GM12875 (cell line): Measurements from ENCODE around the gene TM9SF2.

Experiments
- H3K4me3 ChIP-seq: one replicate; pipeline ENCODE4 v1.5.1; 2011; ENCODE audit warnings: low read depth, low read length, control low read depth
- TF ChIP-seq, protein P1 (sequence below): IDR thresholded peaks from 2 replicates; pipeline ENCODE4 v1.5.1; 2011; ENCODE audit warnings: low read depth, mild to moderate bottlenecking, control low read depth, inconsistent platforms, low read length, moderate library complexity, borderline replicate concordance; ENCODE audit not compliant: insufficient read depth

Gene TM9SF2

DNA sequence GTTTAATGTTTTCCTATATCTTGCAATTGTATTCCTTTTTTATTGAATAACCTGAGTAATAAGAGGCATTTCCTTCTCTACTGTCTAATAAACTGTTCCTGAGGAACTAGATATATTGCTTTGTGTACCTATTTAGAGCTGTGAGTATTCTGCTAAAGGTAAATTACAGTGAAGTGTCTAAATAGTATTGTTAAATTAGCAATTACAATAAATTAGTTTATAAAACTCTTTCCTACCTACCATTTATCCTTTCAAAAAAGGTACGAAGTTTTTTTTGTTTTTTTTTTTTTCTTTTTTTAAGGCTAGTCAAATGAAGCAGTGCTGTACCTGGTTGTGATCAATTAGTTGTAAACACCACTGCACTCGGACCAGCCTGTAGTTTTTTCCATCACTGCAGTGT, 34.8 kb downstream of the TM9SF2 start:
- H3K4me3 ChIP-seq = no peak overlapping the region
- TF ChIP-seq, protein P1, sequence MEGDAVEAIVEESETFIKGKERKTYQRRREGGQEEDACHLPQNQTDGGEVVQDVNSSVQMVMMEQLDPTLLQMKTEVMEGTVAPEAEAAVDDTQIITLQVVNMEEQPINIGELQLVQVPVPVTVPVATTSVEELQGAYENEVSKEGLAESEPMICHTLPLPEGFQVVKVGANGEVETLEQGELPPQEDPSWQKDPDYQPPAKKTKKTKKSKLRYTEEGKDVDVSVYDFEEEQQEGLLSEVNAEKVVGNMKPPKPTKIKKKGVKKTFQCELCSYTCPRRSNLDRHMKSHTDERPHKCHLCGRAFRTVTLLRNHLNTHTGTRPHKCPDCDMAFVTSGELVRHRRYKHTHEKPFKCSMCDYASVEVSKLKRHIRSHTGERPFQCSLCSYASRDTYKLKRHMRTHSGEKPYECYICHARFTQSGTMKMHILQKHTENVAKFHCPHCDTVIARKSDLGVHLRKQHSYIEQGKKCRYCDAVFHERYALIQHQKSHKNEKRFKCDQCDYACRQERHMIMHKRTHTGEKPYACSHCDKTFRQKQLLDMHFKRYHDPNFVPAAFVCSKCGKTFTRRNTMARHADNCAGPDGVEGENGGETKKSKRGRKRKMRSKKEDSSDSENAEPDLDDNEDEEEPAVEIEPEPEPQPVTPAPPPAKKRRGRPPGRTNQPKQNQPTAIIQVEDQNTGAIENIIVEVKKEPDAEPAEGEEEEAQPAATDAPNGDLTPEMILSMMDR = no peak

DNA sequence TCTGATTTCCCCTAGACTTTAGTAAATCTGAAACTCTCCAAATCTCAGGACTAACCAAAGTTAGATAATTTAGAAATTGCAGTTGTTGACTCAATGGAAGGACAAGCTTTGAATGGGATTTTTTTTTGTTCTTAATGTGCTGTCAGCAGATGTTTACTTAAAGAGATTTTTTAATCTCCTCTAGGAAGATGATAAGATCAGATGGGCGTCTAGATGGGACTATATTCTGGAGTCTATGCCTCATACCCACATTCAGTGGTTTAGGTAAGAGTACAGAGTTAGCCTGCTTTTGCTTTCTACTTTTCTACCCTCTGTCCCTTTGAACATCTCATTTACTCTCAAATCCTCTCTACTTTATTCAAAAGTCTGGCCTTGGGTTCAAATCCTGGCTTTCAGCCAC, 39.3 kb downstream of the TM9SF2 start:
- TF ChIP-seq, protein P1 = no peak
- no peak overlapping the region for H3K4me3 ChIP-seq

DNA sequence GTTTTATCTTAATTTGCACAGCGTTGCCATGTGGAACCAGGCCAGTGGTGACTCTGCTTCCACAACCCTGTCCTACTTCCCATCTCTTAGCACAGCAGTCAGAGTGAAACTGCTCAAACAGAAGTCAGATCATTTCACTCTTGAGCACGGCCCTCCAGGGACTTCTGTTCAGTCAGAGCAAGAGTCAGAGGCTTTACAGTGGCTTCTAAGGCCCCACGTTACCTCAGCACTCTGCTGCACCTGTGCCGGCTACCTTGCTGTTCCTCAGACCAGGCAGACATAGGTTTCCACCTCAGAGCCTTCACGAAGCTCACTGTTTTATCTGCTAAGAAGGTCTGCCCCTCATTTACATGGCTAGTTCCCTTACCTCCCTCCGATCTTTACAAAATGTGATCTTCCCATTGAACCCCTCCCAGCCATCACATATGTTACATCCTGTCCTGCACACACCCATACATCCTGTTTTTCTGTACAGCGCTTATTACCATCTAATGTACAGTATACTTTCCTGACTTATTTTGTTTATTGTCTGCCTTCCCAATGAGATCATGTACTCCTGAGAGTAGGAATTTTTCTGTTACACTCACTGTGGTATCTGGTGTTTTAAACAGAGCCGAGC, 41.6 kb downstream of the TM9SF2 start:
- TF ChIP-seq, protein P1 = no peak

DNA sequence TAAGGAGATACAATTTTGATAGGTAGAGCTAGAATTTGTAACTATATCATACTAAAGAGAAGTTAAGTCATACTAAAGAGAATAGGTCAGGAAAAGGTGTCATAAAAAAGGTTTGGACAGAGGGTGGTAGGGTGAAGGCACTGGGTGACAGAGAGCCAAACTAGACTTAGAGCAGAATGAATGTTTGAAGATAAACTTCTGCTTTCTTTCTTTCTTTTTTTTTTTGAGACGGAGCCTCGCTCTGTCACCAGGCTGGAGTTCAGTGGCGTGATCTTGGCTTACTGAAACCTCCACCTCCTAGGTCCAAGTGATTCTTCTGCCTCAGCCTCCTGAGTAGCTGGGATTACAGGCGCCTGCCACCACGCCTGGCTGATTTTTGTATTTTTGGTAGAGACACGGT, 44.1 kb downstream of the TM9SF2 start:
- H3K4me3 ChIP-seq = no peak overlapping the region
- TF ChIP-seq, protein P1 = no peak

More for the DNA sequence above, 41.6 kb downstream of the TM9SF2 start:
- no peak overlapping the region for H3K4me3 ChIP-seq

DNA sequence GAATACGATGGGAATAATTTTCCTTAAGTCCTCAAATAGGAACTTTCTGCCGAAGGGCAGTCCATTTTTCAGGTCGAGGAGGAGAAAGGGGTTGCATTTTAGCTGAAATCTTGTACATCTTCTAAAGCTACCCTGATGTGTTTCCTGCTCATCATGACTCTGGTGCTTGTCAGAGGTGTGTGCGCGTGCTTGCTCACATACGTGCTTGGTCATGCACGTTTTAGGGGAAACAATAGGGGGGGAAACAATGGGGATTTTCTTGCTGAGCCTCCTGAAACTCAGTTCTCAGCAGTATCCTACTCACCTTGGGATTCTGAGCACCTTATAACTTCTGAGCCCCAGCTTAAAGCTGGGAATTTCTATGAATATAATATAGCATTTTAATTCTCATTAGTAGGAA, 44.7 kb downstream of the TM9SF2 start:
- H3K4me3 ChIP-seq = no peak overlapping the region
- TF ChIP-seq, protein P1 = no peak

DNA sequence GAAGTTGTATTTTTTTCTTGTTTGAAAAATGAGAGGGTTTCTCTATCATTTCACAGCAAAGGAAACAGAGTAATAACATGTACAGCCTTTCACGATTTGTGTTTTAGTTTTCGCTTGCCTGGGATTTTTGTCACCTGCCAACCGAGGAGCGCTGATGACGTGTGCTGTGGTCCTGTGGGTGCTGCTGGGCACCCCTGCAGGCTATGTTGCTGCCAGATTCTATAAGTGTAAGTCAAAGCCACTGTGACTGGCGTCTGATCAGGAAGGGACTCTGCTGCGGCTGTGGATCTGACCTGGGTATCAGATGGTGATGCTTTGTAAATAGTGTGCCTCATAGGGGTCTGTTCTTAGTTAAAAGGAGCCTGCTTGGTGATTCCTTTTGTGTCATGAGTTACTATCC, 45.6 kb downstream of the TM9SF2 start:
- no peak overlapping the region for H3K4me3 ChIP-seq
- TF ChIP-seq, protein P1 = no peak

DNA sequence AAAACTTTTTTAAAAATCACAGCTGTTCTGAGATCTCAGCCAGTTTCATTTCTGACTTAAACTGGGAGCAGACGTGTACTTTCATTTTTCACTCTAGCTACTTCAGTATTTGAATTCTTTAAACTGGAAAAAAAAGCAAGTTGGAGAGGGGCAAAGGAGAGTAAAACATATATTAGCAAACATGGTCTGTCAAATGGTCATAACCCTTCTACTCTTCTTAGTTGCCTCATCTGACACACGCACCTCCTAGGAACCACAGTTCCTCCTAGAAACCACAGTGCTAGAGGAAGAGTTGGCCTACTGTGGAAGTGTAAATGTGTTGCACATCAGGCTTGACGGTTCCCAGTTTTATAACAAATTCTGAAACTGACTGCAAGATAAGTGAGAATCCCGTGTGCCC, 47.2 kb downstream of the TM9SF2 start:
- H3K4me3 ChIP-seq = no peak overlapping the region
- TF ChIP-seq, protein P1 = no peak
